PFSK-1 (cell line): ENCODE results near the gene RINL.

ENCODE experiments used
- FOXP2 ChIP-seq: optimal IDR thresholded peaks from 2 replicates; pipeline ENCODE3; 2011; ENCODE audit warnings: borderline replicate concordance, control low read depth, inconsistent platforms; ENCODE audit not compliant: insufficient read depth; ENCODE audit errors: extremely low read length, extremely low read depth
- POLR2AphosphoS5 ChIP-seq: IDR thresholded peaks from 2 replicates; pipeline ENCODE4 v1.6.1; 2012; ENCODE audit warnings: low read depth, mild to moderate bottlenecking, control low read depth, low read length, moderate library complexity
- REST ChIP-seq, 2 experiments: IDR thresholded peaks; 2 replicates each; pipeline versions ENCODE4 v1.6.1 to v1.8.0; 2011 to 2012; ENCODE audit warnings: low read depth in 2 of 2, low read length in 2 of 2, control low read depth in 1 of 2, inconsistent platforms in 1 of 2, mild to moderate bottlenecking in 1 of 2, moderate library complexity in 1 of 2; ENCODE audit not compliant: insufficient read depth in 1 of 2
- SIN3A ChIP-seq: IDR thresholded peaks from 2 replicates; pipeline ENCODE4 v1.6.1; 2012; ENCODE audit warnings: mild to moderate bottlenecking, low read length, moderate library complexity, borderline replicate concordance; ENCODE audit not compliant: insufficient read depth
- TAF1 ChIP-seq: IDR thresholded peaks from 2 replicates; pipeline ENCODE4 v1.6.1; 2012; ENCODE audit warnings: low read length, control low read depth, borderline replicate concordance; ENCODE audit not compliant: insufficient read depth

The RINL gene

GRCh38 chr19:38849860-38850435 is 28.1 kb downstream of the RINL start, which contains the start of gene HNRNPL:
Gene HNRNPL, minus strand, starts transcription at chr19:38849986. Its CDS starts 20 bp downstream, at chr19:38849966.
- TF ChIP-seq POLR2AphosphoS5 (peak; percentile 53; the same call in 1 of the 2 replicates), REST (IDR thresholded peaks at IDR 0.05; ENCODE audit: insufficient read depth in 1 of 2, low read depth in 2 of 2, low read length in 2 of 2) (no peak), SIN3A (no peak), FOXP2 (peak; percentile 80), TAF1 (0 out of 2 replicates have a peak, but pooled peaks have one; percentile 29)

- TF ChIP-seq SIN3A (0 out of 2 replicates have a peak, but pooled peaks have one; percentile 51), FOXP2 (peak; percentile 67), POLR2AphosphoS5 (peak; percentile 42; the same call in 1 of the 2 replicates), TAF1 (no peak), REST (IDR thresholded peaks at IDR 0.05; ENCODE audit: insufficient read depth in 1 of 2, low read depth in 2 of 2, low read length in 2 of 2) (no peak)
Observed at GRCh38 chr19:38849147-38849859, 28.8 kb downstream of the RINL start.

GRCh38 chr19:38848299-38849146 is 29.6 kb downstream of the RINL start:
- no peak for TF ChIP-seq REST (IDR thresholded peaks at IDR 0.05; ENCODE audit: insufficient read depth in 1 of 2, low read depth in 2 of 2, low read length in 2 of 2)
- TF ChIP-seq POLR2AphosphoS5: no peak
- no peak for TF ChIP-seq SIN3A
- TF ChIP-seq TAF1: no peak
- no peak for TF ChIP-seq FOXP2

GRCh38 chr19:38846097-38846496 is 32.0 kb downstream of the RINL start:
- no peak for TF ChIP-seq POLR2AphosphoS5

- TF ChIP-seq SIN3A: no peak
- TF ChIP-seq POLR2AphosphoS5: no peak; the same call in 1 of the 2 replicates
- TF ChIP-seq TAF1: no peak
- no peak for TF ChIP-seq FOXP2
- no peak for TF ChIP-seq REST (IDR thresholded peaks at IDR 0.05; ENCODE audit: insufficient read depth in 1 of 2, low read depth in 2 of 2, low read length in 2 of 2)
Observed at GRCh38 chr19:38845374-38846024, 32.6 kb downstream of the RINL start.
